GM18505 (cell line): ENCODE results near the gene MTFMT.

Experiments used
- ATAC-seq: cut with Tn5 transposase; IDR thresholded peaks from one replicate; pipeline ENCODE4 v1.9.1; 2021; ENCODE audit not compliant: unreplicated experiment
- POLR2A ChIP-seq: IDR thresholded peaks from 4 replicates; pipeline ENCODE4 v1.6.1; 2011; ENCODE audit warnings: borderline replicate concordance; ENCODE audit not compliant: insufficient read depth, insufficient read length; ENCODE audit errors: extremely low read depth

MTFMT gene

GRCh38 chr15:64969401-64969800 lies 60.0 kb downstream of the MTFMT start:
- no peak for ATAC-seq
- no peak for TF ChIP-seq POLR2A

DNA sequence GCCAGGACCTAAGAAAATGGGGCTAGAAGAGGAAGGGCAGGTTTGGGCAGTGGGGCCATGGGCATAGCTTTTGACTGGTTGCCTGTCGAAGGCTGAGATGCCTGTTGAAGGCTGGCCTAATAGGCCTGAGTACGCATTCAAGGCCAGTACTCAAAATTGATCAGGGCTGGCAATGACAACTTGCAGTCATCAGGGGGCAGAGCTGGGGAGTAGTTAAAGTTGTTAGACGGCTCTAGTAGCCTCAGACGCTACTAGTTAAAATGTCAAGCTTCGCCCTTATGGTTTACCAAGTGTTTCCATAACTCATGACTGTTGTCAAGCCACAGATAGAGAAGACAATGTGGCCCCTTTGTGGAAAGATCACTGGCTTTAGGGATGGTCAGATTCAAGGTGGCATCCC lies 68.4 kb downstream of the MTFMT start:
- no peak for ATAC-seq
- TF ChIP-seq POLR2A: no peak

- no peak for TF ChIP-seq POLR2A
- no peak for ATAC-seq
These were observed 69.3 kb downstream of the MTFMT start for GRCh38 chr15:64960153-64960552.

- no peak for ATAC-seq
- TF ChIP-seq POLR2A: no peak
These were observed 70.3 kb downstream of the MTFMT start for GRCh38 chr15:64959128-64959527.

GRCh38 chr15:64954395-64954794 lies 75.0 kb downstream of the MTFMT start:
- ATAC-seq: no peak
- no peak for TF ChIP-seq POLR2A

- TF ChIP-seq POLR2A: no peak
- no peak for ATAC-seq
These were observed 77.5 kb downstream of the MTFMT start for GRCh38 chr15:64951777-64952418.
